ENCODE data around the gene CADM4. TPM values are rescaled to one million over a fixed set of nuclear protein-coding genes. Genes with fewer than 3 reads are reported as not detected.

The CADM4 gene
- total and polyA plus RNA-seq, 10 of the 15 experiments (the other 5 are each of a cell fraction or from before 2014, with no cell fraction given): 0.04 to 0.12 (median 0.08) TPM; not detected in 5

GRCh38 chr19:43687660-43687997 lies 48.0 kb upstream of the CADM4 start:
- Histone ChIP-seq H3K79me2 (ENCODE audit: control insufficient read depth, insufficient read depth, low read length) (no peaks in the 10 kb centered on the region), H3K9me3 (replicated peaks; ENCODE audit: control insufficient read depth, insufficient read depth, low read length) (peaks cover 5% of the 10 kb centered on the region; the same call in 2 of the 3 replicates), H3K9ac (ENCODE audit: control insufficient read depth, insufficient read depth, low read length) (no peak overlapping the region), H3K4me1 (ENCODE audit: control insufficient read depth, insufficient read depth, low read length) (no peaks in the 10 kb centered on the region), H3K27ac (ENCODE audit: control insufficient read depth, insufficient read depth) (no peak overlapping the region), H3K4me2 (ENCODE audit: control insufficient read depth, insufficient read depth) (no peak overlapping the region), H3K27me3 (replicated peaks in 1 of 2; ENCODE audit: control insufficient read depth in 2 of 2, insufficient read depth in 2 of 2, low read length in 1 of 2) (no peaks in the 10 kb centered on the region), H3K36me3 (ENCODE audit: control insufficient read depth in 2 of 2, insufficient read depth in 2 of 2, low read length in 1 of 2) (no peaks in the 10 kb centered on the region), H3K4me3 (no peak overlapping the region), H2AFZ (ENCODE audit: control insufficient read depth, low read depth, low read length) (no peak overlapping the region), H4K20me1 (ENCODE audit: control insufficient read depth, insufficient read depth) (no peaks in the 10 kb centered on the region)
- no peak for TF ChIP-seq ZNF592 (IDR thresholded peaks at IDR 0.05)
- TF ChIP-seq USF2 (IDR thresholded peaks at IDR 0.05; ENCODE audit: borderline replicate concordance, low read depth, low read length): no peak
- TF ChIP-seq CBX3 (IDR thresholded peaks at IDR 0.05; ENCODE audit: borderline replicate concordance, low read depth): no peak
- TF ChIP-seq ATF2 (IDR thresholded peaks at IDR 0.05; ENCODE audit: low read length): no peak
- no peak for TF ChIP-seq CHD4 (IDR thresholded peaks at IDR 0.05)
- TF ChIP-seq IKZF1 (conservative IDR thresholded peaks at IDR 0.05): no peak
- no peak for TF ChIP-seq TCF3 (IDR thresholded peaks at IDR 0.05; ENCODE audit: borderline replicate concordance, insufficient read depth, low read depth, low read length)
- RAD21 ChIA-PET (ENCODE audit: unreplicated experiment): interaction anchor here (1.2 kb wide), 1 partner anchor 19 kb away, joined by 4 read pairs; no protein-coding TSS in a partner anchor
- intact Hi-C loops (cut with micrococcal nuclease; ENCODE audit: unreplicated experiment) (no loop called here), in situ Hi-C loops (cut with MboI) (no loop called here)
- BruUV-seq (replicated peaks): no TSS peak
- CTCF ChIA-PET: no interaction called here
- ATAC-seq (no peak), DNase-seq (ENCODE audit: low read depth, low spot score) (no peak), FAIRE-seq (no peak)
- WGBS (ENCODE audit: insufficient coverage, insufficient replicate concordance, low lambda C conversion rate, missing lambda C conversion rate): 15% methylated on average over 1 of the region's 1 CpG
- SMC1A ChIA-PET (ENCODE audit: uncharacterized antibody, unreplicated experiment): no interaction called here
- POLR2A ChIA-PET: interaction anchor here (0.6 kb wide), 1 partner anchor 233 kb away, joined by 3 read pairs; no protein-coding TSS in a partner anchor
